Muscle layer of colon (tissue), 2 donors: ENCODE results near the gene ASIC2.

Experiments
- H3K27ac ChIP-seq: one replicate; pipeline ENCODE4 v1.7.0; 2013; ENCODE audit warnings: low read depth, mild to moderate bottlenecking, low read length, moderate library complexity
- H3K27me3 ChIP-seq, 2 donors: one replicate each; pipeline ENCODE4 v1.7.0; 2013; ENCODE audit warnings: low read length in 2 of 2, mild to moderate bottlenecking in 2 of 2; ENCODE audit not compliant: insufficient read depth in 2 of 2, control insufficient read depth in 1 of 2
- H3K36me3 ChIP-seq: one replicate; pipeline ENCODE4 v1.7.0; 2013; ENCODE audit warnings: mild to moderate bottlenecking, low read length; ENCODE audit not compliant: insufficient read depth
- H3K4me1 ChIP-seq: one replicate; pipeline ENCODE4 v1.7.0; 2013; ENCODE audit warnings: mild to moderate bottlenecking, low read length; ENCODE audit not compliant: insufficient read depth
- H3K4me3 ChIP-seq, 2 donors: one replicate each; pipeline ENCODE4 v1.7.0; 2013; ENCODE audit warnings: low read length in 2 of 2, low read depth in 1 of 2, mild to moderate bottlenecking in 1 of 2, moderate library complexity in 1 of 2
- H3K9ac ChIP-seq: one replicate; pipeline ENCODE4 v1.7.0; 2013; ENCODE audit warnings: low read length
- H3K9me3 ChIP-seq: one replicate; pipeline ENCODE4 v1.7.0; 2013; ENCODE audit warnings: mild to moderate bottlenecking, low read length
- donor health status: abdominal sarcoma.
- donor health status: Adenocarcinoma of cecum.

Gene ASIC2

DNA sequence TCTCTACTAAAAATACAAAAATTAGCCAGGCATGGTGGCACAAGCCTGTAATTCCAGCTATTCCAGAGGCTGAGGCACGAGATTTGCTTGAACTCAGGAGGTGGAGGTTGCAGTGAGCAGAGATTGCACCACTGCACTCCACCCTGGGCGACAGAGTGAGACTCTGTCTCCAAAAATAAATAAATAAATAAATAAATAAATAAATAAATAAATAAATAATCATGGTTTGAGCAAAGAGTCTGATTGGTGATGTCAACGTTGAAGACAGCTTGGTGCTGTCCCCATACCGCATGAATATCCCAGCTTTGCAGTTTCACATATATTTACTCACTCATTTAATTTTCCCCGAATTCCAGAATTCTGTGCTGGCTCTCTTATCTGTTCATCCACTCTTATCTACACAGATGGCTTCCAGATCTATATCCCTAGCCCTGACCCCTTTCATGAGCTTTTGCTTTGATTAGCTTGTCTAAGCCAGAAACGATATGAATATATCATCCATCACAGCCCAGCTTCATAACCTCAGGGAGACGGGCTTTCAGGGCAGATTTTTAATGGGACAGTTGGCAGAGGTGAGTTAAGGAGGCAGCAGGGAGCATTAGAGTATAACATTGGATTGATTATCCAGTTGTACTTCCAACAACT, 210.4 kb downstream of the ASIC2 start:
- Histone ChIP-seq H3K36me3 (no peaks in the 10 kb centered on the region), H3K9me3 (no peaks in the 10 kb centered on the region), H3K9ac (no peak overlapping the region), H3K27me3 (no peaks in the 10 kb centered on the region), H3K4me1 (no peaks in the 10 kb centered on the region), H3K4me3 (no peak overlapping the region), H3K27ac (no peak overlapping the region)

DNA sequence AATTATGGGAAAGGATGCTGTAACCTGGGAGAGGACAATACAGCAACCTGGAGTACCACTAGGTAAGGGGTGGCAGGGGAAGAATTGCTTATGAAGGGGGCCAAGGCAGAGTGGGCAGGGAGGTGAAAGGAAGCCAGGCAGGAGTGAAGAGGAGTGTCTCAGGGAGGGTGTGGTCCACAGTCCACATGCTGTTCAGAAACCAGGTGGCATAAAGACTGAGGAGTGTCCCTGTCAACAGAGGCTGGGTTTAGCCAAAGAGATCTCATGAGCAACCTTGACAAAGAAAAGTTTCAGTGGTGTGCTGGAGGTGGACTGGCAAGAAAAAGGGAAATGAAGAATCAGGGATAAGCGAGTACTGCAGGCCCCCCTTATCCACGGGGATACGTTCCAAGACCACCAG, 213.0 kb downstream of the ASIC2 start:
- Histone ChIP-seq H3K27me3 (no peaks in the 10 kb centered on the region), H3K4me3 (no peak overlapping the region), H3K9me3 (no peaks in the 10 kb centered on the region), H3K27ac (no peak overlapping the region), H3K36me3 (no peaks in the 10 kb centered on the region), H3K9ac (no peak overlapping the region), H3K4me1 (no peaks in the 10 kb centered on the region)

- no peaks in the 10 kb centered on the region for H3K27me3 ChIP-seq
- H3K9me3 ChIP-seq: no peaks in the 10 kb centered on the region
- no peak overlapping the region for H3K27ac ChIP-seq
- H3K4me1 ChIP-seq: no peaks in the 10 kb centered on the region
- no peak overlapping the region for H3K4me3 ChIP-seq
- H3K36me3 ChIP-seq: no peaks in the 10 kb centered on the region
- H3K9ac ChIP-seq: no peak overlapping the region
Measured at GRCh38 chr17:33079201-33079600, 213.9 kb downstream of the ASIC2 start.

GRCh38 chr17:33076979-33077378, 216.1 kb downstream of the ASIC2 start:
- Histone ChIP-seq H3K27me3 (no peaks in the 10 kb centered on the region), H3K36me3 (no peaks in the 10 kb centered on the region), H3K9ac (no peak overlapping the region), H3K4me1 (no peaks in the 10 kb centered on the region), H3K27ac (no peak overlapping the region), H3K4me3 (no peak overlapping the region), H3K9me3 (no peaks in the 10 kb centered on the region)

GRCh38 chr17:33073416-33073815, 219.7 kb downstream of the ASIC2 start:
- Histone ChIP-seq H3K9ac (no peak overlapping the region), H3K27ac (no peak overlapping the region), H3K27me3 (no peaks in the 10 kb centered on the region), H3K9me3 (no peaks in the 10 kb centered on the region), H3K4me1 (no peaks in the 10 kb centered on the region), H3K36me3 (no peaks in the 10 kb centered on the region), H3K4me3 (no peak overlapping the region)

DNA sequence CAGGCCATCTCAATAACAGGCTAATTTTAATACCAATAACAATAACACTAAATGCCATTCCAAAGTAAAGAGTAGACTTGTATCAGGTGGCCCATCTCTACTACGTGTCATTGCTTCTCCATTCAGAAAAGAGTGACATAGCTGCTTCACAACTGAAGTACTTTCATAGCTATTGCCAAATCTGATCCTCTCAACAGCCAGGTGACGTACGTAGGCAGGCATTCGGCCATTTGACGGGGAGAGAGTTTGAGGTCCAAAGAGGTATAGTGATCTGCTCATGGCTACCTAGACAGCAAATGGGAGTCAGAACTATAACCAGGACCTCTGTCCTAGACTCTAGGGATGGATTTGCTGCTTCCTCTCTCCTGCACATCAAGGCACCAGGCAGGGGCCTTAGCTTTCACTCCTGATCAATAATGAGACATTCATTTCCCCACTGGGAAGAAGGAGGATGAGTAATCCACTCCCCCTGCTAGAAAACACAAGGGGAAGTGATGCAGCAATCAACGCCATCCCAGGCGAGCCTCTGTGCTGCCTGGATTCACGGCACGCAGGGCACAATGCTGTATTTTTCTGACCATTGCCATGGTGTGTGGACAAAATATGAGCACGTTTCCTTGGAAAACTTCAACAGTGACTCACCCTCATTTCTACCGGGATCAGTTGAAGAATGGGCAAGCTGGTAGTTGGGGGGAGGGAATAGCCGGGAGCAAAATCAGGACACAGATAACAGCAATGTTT, 220.5 kb downstream of the ASIC2 start:
- H3K9ac ChIP-seq: no peak overlapping the region
- no peaks in the 10 kb centered on the region for H3K4me1 ChIP-seq
- H3K36me3 ChIP-seq: no peaks in the 10 kb centered on the region
- H3K27ac ChIP-seq: no peak overlapping the region
- H3K4me3 ChIP-seq: no peak overlapping the region
- H3K9me3 ChIP-seq: no peaks in the 10 kb centered on the region
- H3K27me3 ChIP-seq: no peaks in the 10 kb centered on the region

GRCh38 chr17:33071656-33072055, 221.4 kb downstream of the ASIC2 start:
- H3K4me3 ChIP-seq: no peak overlapping the region
- H3K9me3 ChIP-seq: no peaks in the 10 kb centered on the region
- H3K4me1 ChIP-seq: no peaks in the 10 kb centered on the region
- no peak overlapping the region for H3K9ac ChIP-seq
- no peak overlapping the region for H3K27ac ChIP-seq
- no peaks in the 10 kb centered on the region for H3K27me3 ChIP-seq
- no peaks in the 10 kb centered on the region for H3K36me3 ChIP-seq

- Histone ChIP-seq H3K9me3 (no peaks in the 10 kb centered on the region), H3K27me3 (no peaks in the 10 kb centered on the region), H3K36me3 (no peaks in the 10 kb centered on the region), H3K4me1 (no peaks in the 10 kb centered on the region), H3K4me3 (no peak overlapping the region), H3K9ac (no peak overlapping the region), H3K27ac (no peak overlapping the region)
Measured at GRCh38 chr17:33057564-33057963, 235.5 kb downstream of the ASIC2 start.

DNA sequence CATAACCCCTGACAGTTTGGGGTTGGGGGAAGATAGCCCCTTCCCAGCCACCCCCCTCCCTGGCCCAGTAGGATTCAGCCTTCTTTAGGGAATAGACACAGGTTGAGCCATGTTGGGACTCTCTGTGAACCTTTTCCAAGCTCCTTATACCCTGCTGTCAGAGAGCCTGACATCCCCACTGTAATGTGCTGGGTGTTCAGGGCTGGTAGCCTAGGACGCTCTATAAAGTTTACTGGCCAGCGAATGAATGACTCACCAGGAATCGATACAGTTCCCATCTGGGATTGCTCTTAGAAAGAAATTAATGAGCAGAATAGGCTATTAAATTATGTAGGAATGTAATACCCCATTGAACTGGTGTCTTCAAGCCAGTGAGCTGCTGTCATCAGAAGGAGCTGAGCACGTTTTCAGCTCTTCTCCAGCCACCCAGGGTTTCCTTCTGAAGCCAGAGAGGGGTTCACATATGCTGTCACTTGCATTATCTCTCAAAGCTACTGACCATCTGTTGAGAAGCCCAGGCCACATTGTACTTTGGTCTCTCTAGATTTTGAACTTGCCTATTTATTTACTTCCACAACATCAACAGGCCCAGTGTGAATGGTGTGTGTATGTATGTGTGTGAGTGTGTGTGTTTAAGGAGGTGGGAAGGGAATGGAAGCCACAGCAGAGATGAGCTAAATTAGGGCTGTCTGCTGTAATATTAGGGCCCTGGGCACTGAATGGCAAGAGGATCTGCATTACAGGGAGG, 236.5 kb downstream of the ASIC2 start:
- Histone ChIP-seq H3K9ac (no peak overlapping the region), H3K4me3 (no peak overlapping the region), H3K27me3 (no peaks in the 10 kb centered on the region), H3K36me3 (no peaks in the 10 kb centered on the region), H3K9me3 (no peaks in the 10 kb centered on the region), H3K4me1 (no peaks in the 10 kb centered on the region), H3K27ac (no peak overlapping the region)

DNA sequence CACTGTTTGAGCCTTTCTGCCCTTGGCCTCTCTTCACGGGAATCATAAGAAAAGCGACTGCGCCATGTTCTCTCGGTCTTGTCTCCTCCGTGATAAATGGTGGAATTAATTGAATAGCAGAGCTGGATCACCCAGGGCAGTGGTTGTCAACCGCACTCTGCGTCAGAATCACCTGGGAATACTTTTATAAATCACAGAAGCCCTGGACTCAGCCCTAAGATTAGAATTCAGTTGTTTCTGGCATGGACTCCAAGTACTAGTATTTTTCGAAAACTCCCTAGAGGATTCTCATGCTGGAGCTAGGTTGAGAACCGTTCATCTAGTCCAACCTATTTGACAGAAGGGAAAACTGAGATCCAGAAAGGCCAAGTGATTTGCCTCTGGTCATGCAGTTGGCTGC, 237.3 kb downstream of the ASIC2 start:
- H3K36me3 ChIP-seq: no peaks in the 10 kb centered on the region
- no peak overlapping the region for H3K4me3 ChIP-seq
- H3K9me3 ChIP-seq: no peaks in the 10 kb centered on the region
- H3K27me3 ChIP-seq: no peaks in the 10 kb centered on the region
- no peak overlapping the region for H3K27ac ChIP-seq
- H3K4me1 ChIP-seq: no peaks in the 10 kb centered on the region
- H3K9ac ChIP-seq: no peak overlapping the region

GRCh38 chr17:33055171-33055611, 237.9 kb downstream of the ASIC2 start:
- no peaks in the 10 kb centered on the region for H3K36me3 ChIP-seq
- H3K9me3 ChIP-seq: no peaks in the 10 kb centered on the region
- no peaks in the 10 kb centered on the region for H3K4me1 ChIP-seq
- no peaks in the 10 kb centered on the region for H3K27me3 ChIP-seq
- H3K4me3 ChIP-seq: no peak overlapping the region
- H3K27ac ChIP-seq: no peak overlapping the region
- no peak overlapping the region for H3K9ac ChIP-seq
